ENCODE measurements around the gene HNRNPH1.
A peak's percentile ranks its signal among the peaks of the same experiment; 100 is the strongest.
"Not testable (repeated sequence)": the region's sequence is repeated elsewhere in the genome, so short reads cannot be mapped to it uniquely, and the experiment has no call there.

The HNRNPH1 gene

GRCh38 chr5:179623003-179623905 is at the start of gene HNRNPH1:
Gene HNRNPH1 (minus strand): TSS chr5:179623671. CDS start chr5:179623133, 538 bp downstream.
- peak; percentile 100 for DNase-seq (ENCODE audit: low spot score)

GRCh38 chr5:179668391-179668790 is 44.9 kb upstream of the HNRNPH1 start:
- DNase-seq (ENCODE audit: low spot score), result no peak

- DNase-seq (ENCODE audit: low spot score), result not testable (repeated sequence)
Measured at GRCh38 chr5:179661647-179662046, 38.2 kb upstream of the HNRNPH1 start.

- DNase-seq (ENCODE audit: low spot score), result not testable (repeated sequence)
Measured at GRCh38 chr5:179658179-179658856, 34.8 kb upstream of the HNRNPH1 start.

GRCh38 chr5:179657302-179658178 is 34.1 kb upstream of the HNRNPH1 start:
- not testable (repeated sequence) for DNase-seq (ENCODE audit: low spot score)

GRCh38 chr5:179653135-179653534 is 29.7 kb upstream of the HNRNPH1 start:
- DNase-seq (ENCODE audit: low spot score), result not testable (repeated sequence)

GRCh38 chr5:179650245-179650644 is 26.8 kb upstream of the HNRNPH1 start:
- DNase-seq (ENCODE audit: low spot score), result not testable (repeated sequence)

GRCh38 chr5:179649166-179649703 is 25.8 kb upstream of the HNRNPH1 start:
- not testable (repeated sequence) for DNase-seq (ENCODE audit: low spot score)

GRCh38 chr5:179648410-179648809 is 24.9 kb upstream of the HNRNPH1 start:
- no peak for DNase-seq (ENCODE audit: low spot score)

GRCh38 chr5:179644766-179645165 is 21.3 kb upstream of the HNRNPH1 start:
- not testable (repeated sequence) for DNase-seq (ENCODE audit: low spot score)

- not testable (repeated sequence) for DNase-seq (ENCODE audit: low spot score)
Measured at GRCh38 chr5:179643141-179643920, 19.9 kb upstream of the HNRNPH1 start.

GRCh38 chr5:179642626-179643025 is 19.2 kb upstream of the HNRNPH1 start:
- DNase-seq (ENCODE audit: low spot score), result not testable (repeated sequence)

- not testable (repeated sequence) for DNase-seq (ENCODE audit: low spot score)
Measured at GRCh38 chr5:179641745-179642144, 18.3 kb upstream of the HNRNPH1 start.

- not testable (repeated sequence) for DNase-seq (ENCODE audit: low spot score)
Measured at GRCh38 chr5:179639296-179639695, 15.8 kb upstream of the HNRNPH1 start.

GRCh38 chr5:179634370-179635172 is 11.1 kb upstream of the HNRNPH1 start:
- DNase-seq (ENCODE audit: low spot score), result not testable (repeated sequence)

- not testable (repeated sequence) for DNase-seq (ENCODE audit: low spot score)
Measured at GRCh38 chr5:179633501-179634369, 10.3 kb upstream of the HNRNPH1 start.

- no peak for DNase-seq (ENCODE audit: low spot score)
Measured at GRCh38 chr5:179624841-179625271, 1.4 kb upstream of the HNRNPH1 start.

GRCh38 chr5:179623906-179624741 is 653 bp upstream of the HNRNPH1 start:
- no peak for DNase-seq (ENCODE audit: low spot score)

Measured in COLO829 (cell line).